Measurements from ENCODE around the gene ISM2. TPM values are rescaled to one million over a fixed set of nuclear protein-coding genes. Genes with fewer than 3 reads are reported as not detected.

Gene ISM2
- total RNA-seq, 1 experiment from 2014 or later = not detected

DNA sequence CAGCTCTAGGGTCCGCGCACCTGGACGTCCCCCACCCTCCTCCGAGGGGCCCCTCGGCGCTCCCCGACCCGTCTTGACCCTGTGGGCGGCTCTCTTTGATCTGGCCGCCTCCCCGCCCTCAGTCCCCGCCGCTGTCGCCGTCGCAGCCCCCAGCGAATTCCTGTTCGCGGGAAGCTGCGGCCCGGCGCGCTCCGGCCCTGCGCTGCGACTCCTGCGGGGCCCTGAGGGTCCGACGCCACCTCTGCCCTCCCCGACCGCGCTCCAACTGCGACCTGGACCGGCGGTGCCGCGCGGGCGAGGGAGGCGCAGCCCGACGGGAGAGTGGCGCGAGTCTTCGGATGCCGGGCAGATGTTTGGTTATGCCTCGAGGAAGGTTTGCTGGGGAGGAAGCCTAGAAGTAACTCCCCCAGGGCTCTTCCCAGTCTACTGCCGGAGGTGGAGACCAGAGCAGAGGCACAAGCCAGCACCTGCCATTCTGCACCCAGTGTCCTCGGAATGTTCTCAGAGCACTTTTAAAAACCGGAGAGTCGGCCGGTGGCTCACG is 440 bp upstream of the ISM2 start:
- ChIA-PET CTCF (no interaction called here), RAD21 (ENCODE audit: low non-redundant PET in 1 of 2, low total read pairs in 2 of 2, uncharacterized antibody in 2 of 2, unreplicated experiment in 2 of 2) (no interaction called here), POLR2A (no interaction called here)
- DNase-seq (ENCODE audit: low read depth, low spot score) (no peak), ATAC-seq (no peak)
- Histone ChIP-seq H3K27me3 (ENCODE audit: insufficient read depth, low read length) (no peaks in the 10 kb centered on the region), H3K4me2 (ENCODE audit: low read length) (no peak overlapping the region), H3K79me2 (ENCODE audit: insufficient read depth, low read length) (no peaks in the 10 kb centered on the region), H3K36me3 (ENCODE audit: control insufficient read depth in 1 of 2, insufficient read depth in 2 of 2, low read length in 2 of 2) (no peaks in the 10 kb centered on the region), H3K9me3 (ENCODE audit: control insufficient read depth in 1 of 2, insufficient read depth in 1 of 2, low read depth in 1 of 2, low read length in 2 of 2) (no peaks in the 10 kb centered on the region), H2AFZ (ENCODE audit: low read depth, low read length, poor library complexity, severe bottlenecking) (no peak overlapping the region), H3K9me2 (ENCODE audit: insufficient read depth) (no peaks in the 10 kb centered on the region), H3K4me1 (ENCODE audit: control insufficient read depth in 1 of 2, insufficient read depth in 2 of 2, low read length in 2 of 2) (no peaks in the 10 kb centered on the region), H4K20me1 (ENCODE audit: insufficient read depth) (no peaks in the 10 kb centered on the region), H3K9ac (ENCODE audit: low read length) (no peak overlapping the region), H3K27ac (ENCODE audit: low read depth, low read length) (no peak overlapping the region), H3K4me3 (replicated peaks in 1 of 2; ENCODE audit: low read depth in 1 of 2, low read length in 2 of 2) (no peak overlapping the region)
- no TSS peak for BruUV-seq (replicated peaks)
- TF ChIP-seq, protein P1, sequence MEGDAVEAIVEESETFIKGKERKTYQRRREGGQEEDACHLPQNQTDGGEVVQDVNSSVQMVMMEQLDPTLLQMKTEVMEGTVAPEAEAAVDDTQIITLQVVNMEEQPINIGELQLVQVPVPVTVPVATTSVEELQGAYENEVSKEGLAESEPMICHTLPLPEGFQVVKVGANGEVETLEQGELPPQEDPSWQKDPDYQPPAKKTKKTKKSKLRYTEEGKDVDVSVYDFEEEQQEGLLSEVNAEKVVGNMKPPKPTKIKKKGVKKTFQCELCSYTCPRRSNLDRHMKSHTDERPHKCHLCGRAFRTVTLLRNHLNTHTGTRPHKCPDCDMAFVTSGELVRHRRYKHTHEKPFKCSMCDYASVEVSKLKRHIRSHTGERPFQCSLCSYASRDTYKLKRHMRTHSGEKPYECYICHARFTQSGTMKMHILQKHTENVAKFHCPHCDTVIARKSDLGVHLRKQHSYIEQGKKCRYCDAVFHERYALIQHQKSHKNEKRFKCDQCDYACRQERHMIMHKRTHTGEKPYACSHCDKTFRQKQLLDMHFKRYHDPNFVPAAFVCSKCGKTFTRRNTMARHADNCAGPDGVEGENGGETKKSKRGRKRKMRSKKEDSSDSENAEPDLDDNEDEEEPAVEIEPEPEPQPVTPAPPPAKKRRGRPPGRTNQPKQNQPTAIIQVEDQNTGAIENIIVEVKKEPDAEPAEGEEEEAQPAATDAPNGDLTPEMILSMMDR (IDR thresholded peaks at IDR 0.05 in 2 of 3, conservative IDR thresholded peaks at IDR 0.05 in 1 of 3; ENCODE audit: borderline replicate concordance in 1 of 3, insufficient read depth in 1 of 3, low read depth in 2 of 3, low read length in 2 of 3) = no peak
- TF ChIP-seq EZH2 (IDR thresholded peaks at IDR 0.05) (no peak), SIN3A (IDR thresholded peaks at IDR 0.05; ENCODE audit: low read depth) (no peak), EZH2phosphoT487 (IDR thresholded peaks at IDR 0.05; ENCODE audit: borderline replicate concordance) (no peak), POLR2A (IDR thresholded peaks at IDR 0.05; ENCODE audit: borderline replicate concordance, extremely low read depth, insufficient read depth, insufficient read length) (no peak), ELF1 (IDR thresholded peaks at IDR 0.05; ENCODE audit: borderline replicate concordance, low read depth) (no peak), ZFX (IDR thresholded peaks at IDR 0.05) (no peak), JUND (IDR thresholded peaks at IDR 0.05) (no peak)
- TF ChIP-seq, protein P2, sequence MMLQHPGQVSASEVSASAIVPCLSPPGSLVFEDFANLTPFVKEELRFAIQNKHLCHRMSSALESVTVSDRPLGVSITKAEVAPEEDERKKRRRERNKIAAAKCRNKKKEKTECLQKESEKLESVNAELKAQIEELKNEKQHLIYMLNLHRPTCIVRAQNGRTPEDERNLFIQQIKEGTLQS (IDR thresholded peaks at IDR 0.05) = no peak
- TF ChIP-seq, protein P3, sequence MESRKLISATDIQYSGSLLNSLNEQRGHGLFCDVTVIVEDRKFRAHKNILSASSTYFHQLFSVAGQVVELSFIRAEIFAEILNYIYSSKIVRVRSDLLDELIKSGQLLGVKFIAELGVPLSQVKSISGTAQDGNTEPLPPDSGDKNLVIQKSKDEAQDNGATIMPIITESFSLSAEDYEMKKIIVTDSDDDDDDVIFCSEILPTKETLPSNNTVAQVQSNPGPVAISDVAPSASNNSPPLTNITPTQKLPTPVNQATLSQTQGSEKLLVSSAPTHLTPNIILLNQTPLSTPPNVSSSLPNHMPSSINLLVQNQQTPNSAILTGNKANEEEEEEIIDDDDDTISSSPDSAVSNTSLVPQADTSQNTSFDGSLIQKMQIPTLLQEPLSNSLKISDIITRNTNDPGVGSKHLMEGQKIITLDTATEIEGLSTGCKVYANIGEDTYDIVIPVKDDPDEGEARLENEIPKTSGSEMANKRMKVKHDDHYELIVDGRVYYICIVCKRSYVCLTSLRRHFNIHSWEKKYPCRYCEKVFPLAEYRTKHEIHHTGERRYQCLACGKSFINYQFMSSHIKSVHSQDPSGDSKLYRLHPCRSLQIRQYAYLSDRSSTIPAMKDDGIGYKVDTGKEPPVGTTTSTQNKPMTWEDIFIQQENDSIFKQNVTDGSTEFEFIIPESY (IDR thresholded peaks at IDR 0.05; ENCODE audit: extremely low read depth, insufficient replicate concordance, low read length) = no peak
- intact Hi-C loops (cut with micrococcal nuclease) = no loop called here

All from HCT116 (cell line).